NCI-H1092 treated with DMSO at 0.1 percent for 48 hours (cell line): ENCODE results near the gene RRBP1.
"Not testable (repeated sequence)": the region's sequence is repeated elsewhere in the genome, so short reads cannot be mapped to it uniquely, and the experiment has no call there.

Experiments
- DNase-seq: peaks from one replicate; lab custom pipeline; 2025; lab: John Stamatoyannopoulos, UW

RRBP1 gene

GRCh38 chr20:17663486-17663885 lies 18.6 kb downstream of the RRBP1 start:
- DNase-seq, result no peak

- no peak for DNase-seq
These were observed 19.0 kb downstream of the RRBP1 start for GRCh38 chr20:17663040-17663399.

- no peak for DNase-seq
These were observed 19.6 kb downstream of the RRBP1 start for GRCh38 chr20:17662333-17663039.

- no peak for DNase-seq
These were observed 20.8 kb downstream of the RRBP1 start for GRCh38 chr20:17661121-17661744.

GRCh38 chr20:17660667-17661066 lies 21.4 kb downstream of the RRBP1 start:
- no peak for DNase-seq

GRCh38 chr20:17659801-17660200 lies 22.2 kb downstream of the RRBP1 start:
- no peak for DNase-seq

- not testable (repeated sequence) for DNase-seq
These were observed 22.7 kb downstream of the RRBP1 start for GRCh38 chr20:17659344-17659743.

GRCh38 chr20:17658648-17658993 lies 23.4 kb downstream of the RRBP1 start:
- DNase-seq, result no peak

- no peak for DNase-seq
These were observed 24.0 kb downstream of the RRBP1 start for GRCh38 chr20:17657898-17658647.

GRCh38 chr20:17657079-17657825 lies 24.8 kb downstream of the RRBP1 start:
- DNase-seq, result no peak

- no peak for DNase-seq
These were observed 26.1 kb downstream of the RRBP1 start for GRCh38 chr20:17655865-17656479.

GRCh38 chr20:17655286-17655651 lies 26.8 kb downstream of the RRBP1 start:
- DNase-seq, result no peak

- no peak for DNase-seq
These were observed 27.3 kb downstream of the RRBP1 start for GRCh38 chr20:17654649-17655285.

GRCh38 chr20:17653835-17654648 lies 28.0 kb downstream of the RRBP1 start:
- DNase-seq, result no peak

GRCh38 chr20:17652411-17652810 lies 29.6 kb downstream of the RRBP1 start:
- DNase-seq, result no peak

GRCh38 chr20:17651760-17652388 lies 30.2 kb downstream of the RRBP1 start:
- DNase-seq, result no peak

GRCh38 chr20:17651129-17651759 lies 30.8 kb downstream of the RRBP1 start:
- no peak for DNase-seq

GRCh38 chr20:17650301-17651128 lies 31.5 kb downstream of the RRBP1 start:
- DNase-seq, result no peak
